A549 (cell line): Measurements from ENCODE around the gene TTC24. TPM values are rescaled to one million over a fixed set of nuclear protein-coding genes. Genes with fewer than 3 reads are reported as not detected.

Experiments used
- ATAC-seq, 2 experiments: fragments of 200-7000 bp in 1 of 2; fragments of >200 bp in 1 of 2; cut with Nextera tagmentation in 1 of 2; cut with Tn5 transposase in 1 of 2; 3 replicates each; pipeline versions ENCODE4 v1.8.0 to v1.9.1; 2018 to 2020; ENCODE audit warnings: mild to moderate bottlenecking in 1 of 2, moderate library complexity in 1 of 2
- CTCF ChIA-PET: fragments of 300-600 bp; sonication (Branson Sonifier 250); formaldehyde crosslinking; extraction: SDS; loops from one replicate; lab custom pipeline; 2021; ENCODE audit warnings: antibody characterized with exemption, inconsistent platforms; lab: Yijun Ruan, JAX
- POLR2A ChIA-PET: fragments of 350-600 bp; formaldehyde crosslinking; extraction: SDS; loops from one replicate; lab custom pipeline; 2021; ENCODE audit warnings: antibody characterized with exemption, inconsistent platforms; lab: Yijun Ruan, JAX
- DNase-seq, 2 experiments: peaks; one replicate each; pipeline versions ENCODE4 v3.0.0 to v3.0.0-alpha.2; 2011 to 2016; ENCODE audit warnings: low read depth in 1 of 2, low spot score in 1 of 2
- FAIRE-seq: peaks from 2 replicates; lab custom pipeline; 2011; peaks lifted over from hg19 to GRCh38; lab: Jason Lieb, UNC
- H3K27ac ChIP-seq, 2 experiments: fragments of >200 bp; sonication (Bioruptor Twin); formaldehyde crosslinking; 3 replicates each; pipeline ENCODE4 v1.5.1; 2016 to 2017
- H3K4me1 ChIP-seq: fragments of >200 bp; sonication (Bioruptor Twin); formaldehyde crosslinking; 3 replicates; pipeline ENCODE4 v1.6.1; 2016
- H3K4me2 ChIP-seq: fragments of >200 bp; sonication (Bioruptor Twin); formaldehyde crosslinking; 3 replicates; pipeline ENCODE4 v1.6.1; 2016
- H3K4me3 ChIP-seq: fragments of >200 bp; sonication (Bioruptor Twin); formaldehyde crosslinking; 3 replicates; pipeline ENCODE4 v1.5.1; 2016
- H3K9me3 ChIP-seq: fragments of >200 bp; sonication (Bioruptor Twin); formaldehyde crosslinking; 3 replicates; pipeline ENCODE4 v1.6.1; 2016
- BHLHE40 ChIP-seq: IDR thresholded peaks from 2 replicates; pipeline ENCODE4 v1.6.1; 2012; ENCODE audit warnings: low read depth, low read length, inconsistent platforms
- CTCF ChIP-seq: fragments of >200 bp; sonication (Bioruptor Twin); formaldehyde crosslinking; IDR thresholded peaks from 3 replicates; pipeline ENCODE4 v1.5.1; 2016
- EHF ChIP-seq: fragments of 250-450 bp; sonication (Bioruptor Pico); IDR thresholded peaks from 2 replicates; pipeline ENCODE4 v1.5.0; 2020; ENCODE audit warnings: mild to moderate bottlenecking
- EHMT2 ChIP-seq: fragments of 200-600 bp; sonication (generic); IDR thresholded peaks from 2 replicates; pipeline ENCODE4 v1.6.1; 2016; ENCODE audit warnings: antibody characterized with exemption, low read depth, mild to moderate bottlenecking, moderate library complexity
- EP300 ChIP-seq, 2 experiments: fragments of >200 bp; sonication (Bioruptor Twin); formaldehyde crosslinking; IDR thresholded peaks; 2 replicates in 1 of 2; 3 replicates in 1 of 2; pipeline ENCODE4 v1.6.1; 2016 to 2017
- FOXS1 ChIP-seq: fragments of 250-450 bp; sonication (Bioruptor Pico); IDR thresholded peaks from 2 replicates; pipeline ENCODE4 v1.5.0; 2020; ENCODE audit warnings: mild to moderate bottlenecking, moderate library complexity
- GATA3 ChIP-seq: IDR thresholded peaks from 2 replicates; pipeline ENCODE4 v1.6.1; 2012; ENCODE audit warnings: borderline replicate concordance
- HDAC2 ChIP-seq: fragments of 200-600 bp; sonication (generic); IDR thresholded peaks from 2 replicates; pipeline ENCODE4 v1.6.1; 2016
- HOXB13 ChIP-seq: fragments of 250-450 bp; sonication (Bioruptor Pico); IDR thresholded peaks from 2 replicates; pipeline ENCODE4 v1.5.0; 2020; ENCODE audit warnings: low read depth, mild to moderate bottlenecking, moderate library complexity
- JUN ChIP-seq, 2 experiments: fragments of >200 bp; sonication (Bioruptor Twin); formaldehyde crosslinking; IDR thresholded peaks; 2 replicates in 1 of 2; 3 replicates in 1 of 2; pipeline ENCODE4 v1.6.1; 2016 to 2017
- JUNB ChIP-seq: fragments of >200 bp; sonication (Bioruptor Twin); formaldehyde crosslinking; IDR thresholded peaks from 2 replicates; pipeline ENCODE4 v1.6.1; 2016
- KDM5A ChIP-seq: fragments of 200-600 bp; sonication (generic); IDR thresholded peaks from 2 replicates; pipeline ENCODE4 v1.6.1; 2016; ENCODE audit warnings: antibody characterized with exemption, mild to moderate bottlenecking
- MAFK ChIP-seq: fragments of 450-650 bp; IDR thresholded peaks from 2 replicates; pipeline ENCODE4 v1.6.1; 2014; ENCODE audit not compliant: partially characterized antibody
- NR3C1 ChIP-seq: fragments of >200 bp; sonication (Bioruptor Twin); formaldehyde crosslinking; IDR thresholded peaks from 3 replicates; pipeline ENCODE4 v1.6.1; 2017
- POLR2A ChIP-seq: IDR thresholded peaks from 2 replicates; pipeline ENCODE4 v1.6.1; 2012; ENCODE audit warnings: mild to moderate bottlenecking, low read length
- POLR2AphosphoS2 ChIP-seq: conservative IDR thresholded peaks from 2 replicates; pipeline ENCODE4 v1.6.1; 2012; ENCODE audit warnings: low read length, improper control_type of control experiment, inconsistent platforms
- RARB ChIP-seq: fragments of 250-450 bp; sonication (Bioruptor Pico); IDR thresholded peaks from 2 replicates; pipeline ENCODE4 v1.8.0; 2021; ENCODE audit warnings: mild to moderate bottlenecking, moderate library complexity
- RCOR1 ChIP-seq: fragments of 150-350 bp; IDR thresholded peaks from 2 replicates; pipeline ENCODE4 v1.6.1; 2014; ENCODE audit warnings: antibody characterized with exemption, low read length, low read depth
- ZC3H11A ChIP-seq: fragments of 450-650 bp; IDR thresholded peaks from 2 replicates; pipeline ENCODE4 v1.6.1; 2014; ENCODE audit warnings: antibody characterized with exemption, mild to moderate bottlenecking
- ZNF302 ChIP-seq: fragments of 250-450 bp; sonication (Bioruptor Pico); IDR thresholded peaks from 2 replicates; pipeline ENCODE4 v1.9.0; 2021; ENCODE audit warnings: inconsistent platforms, mild to moderate bottlenecking, moderate library complexity
- ZSCAN20 ChIP-seq: fragments of 250-450 bp; sonication (Bioruptor Pico); IDR thresholded peaks from 2 replicates; pipeline ENCODE4 v1.8.0; 2022; ENCODE audit warnings: mild to moderate bottlenecking, moderate library complexity
- WGBS: methylation state at CpG from one replicate; pipeline ENCODE4 v1.1.6; 2017; ENCODE audit errors: missing lambda C conversion rate; 5-methylcytosine and 5-hydroxymethylcytosine counted together
- polyA plus RNA-seq, 4 experiments: library from polyadenylated mRNA; depleted of rRNA in 3 of 4; stranded (reverse); fragments of >200 nt; fragmentation: RNase III in 1 of 4; extraction: RNeasy Plus Mini Kit Qiagen cat#74134 plus additional on column Dnase treatment in 1 of 4; gene quantifications; 2 replicates in 3 of 4; 3 replicates in 1 of 4; pipeline ENCODE4 v1.2.3, GENCODE V29; 2011 to 2017
- TF ChIP-seq, protein P1 (sequence below): fragments of 250-450 bp; sonication (Bioruptor Pico); IDR thresholded peaks from 2 replicates; pipeline ENCODE4 v1.5.0; 2020; ENCODE audit warnings: low read depth, mild to moderate bottlenecking, moderate library complexity
- TF ChIP-seq, protein P2 (sequence below): IDR thresholded peaks from 2 replicates; pipeline ENCODE4 v1.6.1; 2012

Gene TTC24
- polyA plus RNA-seq, 2 of the 4 experiments (the other 2 are of a cell fraction), result not detected

GRCh38 chr1:156543066-156543465 lies 36.5 kb upstream of the TTC24 start:
- FAIRE-seq, result no peak
- 95% methylated on average over 1 of the region's 1 CpG for WGBS
- H3K9me3 ChIP-seq, result no peaks in the 10 kb centered on the region
- no peak overlapping the region for H3K27ac ChIP-seq
- no peak overlapping the region for H3K4me3 ChIP-seq
- ATAC-seq, result no peak
- POLR2A ChIA-PET, result interaction anchor here (0.6 kb wide), 1 partner anchor 43 kb away, joined by 5 read pairs; the partner anchor contains the start of gene MEF2D
- H3K4me1 ChIP-seq, result no peaks in the 10 kb centered on the region
- CTCF ChIA-PET, result interaction anchor here (0.9 to 1.5 kb wide), 2 partner anchors 42 to 84 kb away, joined by 3 to 4 read pairs; no protein-coding TSS in a partner anchor
- H3K4me2 ChIP-seq, result no peak overlapping the region
- TF ChIP-seq, protein P1, sequence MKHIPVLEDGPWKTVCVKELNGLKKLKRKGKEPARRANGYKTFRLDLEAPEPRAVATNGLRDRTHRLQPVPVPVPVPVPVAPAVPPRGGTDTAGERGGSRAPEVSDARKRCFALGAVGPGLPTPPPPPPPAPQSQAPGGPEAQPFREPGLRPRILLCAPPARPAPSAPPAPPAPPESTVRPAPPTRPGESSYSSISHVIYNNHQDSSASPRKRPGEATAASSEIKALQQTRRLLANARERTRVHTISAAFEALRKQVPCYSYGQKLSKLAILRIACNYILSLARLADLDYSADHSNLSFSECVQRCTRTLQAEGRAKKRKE, result no peak
- no peak for TF ChIP-seq CTCF
- TF ChIP-seq BHLHE40, result no peak
- TF ChIP-seq POLR2AphosphoS2, result no peak
- TF ChIP-seq EHF (CRISPR knock-in tag), result no peak
- TF ChIP-seq, all 56 proteins: peak for 0
- DNase-seq, result no peak

DNA sequence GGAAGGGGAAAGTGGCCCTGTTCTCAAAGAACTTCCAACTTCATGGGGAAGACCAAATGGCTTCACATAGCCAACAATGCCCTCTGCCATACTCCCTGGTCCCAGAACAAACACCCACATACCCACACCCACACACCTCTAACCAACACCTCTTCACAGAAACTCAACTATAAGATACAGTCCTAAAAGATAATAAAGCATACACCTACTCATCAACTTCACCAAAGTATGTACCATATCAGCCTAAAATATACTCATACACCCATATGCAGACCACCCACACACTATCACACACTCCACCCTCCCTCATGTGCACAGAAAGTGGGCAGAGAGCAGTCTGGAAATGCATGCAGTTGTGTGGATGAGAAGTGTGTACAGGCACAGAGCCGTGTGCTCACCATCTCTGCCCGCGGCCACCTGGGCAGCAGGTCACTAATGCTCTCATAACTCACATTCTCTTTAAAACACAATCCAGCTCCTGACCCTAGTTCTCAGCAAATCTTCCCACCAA lies 34.9 kb upstream of the TTC24 start:
- no peak overlapping the region for H3K4me3 ChIP-seq
- ChIA-PET CTCF (interaction anchor here (0.6 to 1.1 kb wide), 2 partner anchors 12 to 70 kb away, joined by 3 read pairs; no protein-coding TSS in a partner anchor), POLR2A (interaction anchor here (0.5 kb wide), 1 partner anchor 40 kb away, joined by 3 read pairs; no protein-coding TSS in a partner anchor)
- no peaks in the 10 kb centered on the region for H3K4me1 ChIP-seq
- H3K27ac ChIP-seq, result no peak overlapping the region
- no peak for ATAC-seq
- H3K9me3 ChIP-seq, result no peaks in the 10 kb centered on the region
- TF ChIP-seq, protein P2, sequence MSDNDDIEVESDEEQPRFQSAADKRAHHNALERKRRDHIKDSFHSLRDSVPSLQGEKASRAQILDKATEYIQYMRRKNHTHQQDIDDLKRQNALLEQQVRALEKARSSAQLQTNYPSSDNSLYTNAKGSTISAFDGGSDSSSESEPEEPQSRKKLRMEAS, result no peak
- TF ChIP-seq POLR2A (no peak), GATA3 (no peak), MAFK (no peak), ZNF302 (no peak), RCOR1 (no peak), HOXB13 (CRISPR knock-in tag) (no peak), JUN (IDR thresholded peaks at IDR 0.05) (no peak), ZSCAN20 (CRISPR knock-in tag) (no peak), EHMT2 (no peak), FOXS1 (CRISPR knock-in tag) (no peak), RARB (no peak), HDAC2 (no peak)
- DNase-seq, result no peak
- no peak for FAIRE-seq
- 95% methylated on average over 3 of the region's 3 CpGs for WGBS
- no peak overlapping the region for H3K4me2 ChIP-seq

DNA sequence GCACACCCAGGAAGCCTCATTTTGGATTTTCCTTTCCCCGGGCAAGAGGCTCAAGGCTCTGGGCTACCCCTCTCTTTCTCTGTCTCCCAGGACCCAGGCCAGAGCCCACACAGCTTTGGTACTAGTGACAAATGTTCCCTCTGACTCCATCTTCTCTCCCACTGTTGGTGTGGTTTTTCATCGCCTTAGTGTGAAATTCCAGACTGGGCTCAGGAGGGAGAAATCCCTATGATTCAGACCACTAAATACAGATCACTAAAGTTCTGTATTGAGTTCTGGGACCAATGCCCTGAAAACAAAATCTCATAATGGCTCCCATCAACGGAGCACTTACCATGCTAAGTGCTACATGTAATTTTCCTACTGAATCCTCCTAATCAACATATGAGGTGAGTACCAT lies 33.3 kb upstream of the TTC24 start:
- 88% methylated on average over 3 of the region's 3 CpGs for WGBS
- H3K4me1 ChIP-seq, result peaks cover 1% of the 10 kb centered on the region; the same call in 1 of the 3 replicates
- H3K9me3 ChIP-seq, result no peaks in the 10 kb centered on the region
- no peak for FAIRE-seq
- TF ChIP-seq EP300 (IDR thresholded peaks at IDR 0.05) (no peak), KDM5A (no peak), ZC3H11A (no peak), JUNB (no peak), NR3C1 (no peak)
- TF ChIP-seq, all 56 proteins: peak for 0
- H3K27ac ChIP-seq, result no peak overlapping the region
- no peak for ATAC-seq
- CTCF ChIA-PET, result no interaction called here
- H3K4me3 ChIP-seq, result no peak overlapping the region
- POLR2A ChIA-PET, result no interaction called here
- no peak overlapping the region for H3K4me2 ChIP-seq
- no peak for DNase-seq
